IPS DF 4.7 (cell line): ENCODE measurements around the gene GCLM.
A peak's percentile ranks its signal among the peaks of the same experiment; 100 is the strongest.

Experiments used
- DNase-seq: peaks from one replicate; pipeline ENCODE4 v3.0.0-alpha.2; 2013; ENCODE audit warnings: low spot score; ENCODE audit errors: extremely low read depth

The GCLM gene

GRCh38 chr1:93846992-93847810, 62.0 kb downstream of the GCLM start:
- DNase-seq: peak; percentile 46

GRCh38 chr1:93846206-93846991, 62.8 kb downstream of the GCLM start:
- peak; percentile 25 for DNase-seq

- no peak for DNase-seq
Measured at GRCh38 chr1:93845538-93846205, 63.6 kb downstream of the GCLM start.

- peak; percentile 51 for DNase-seq
Measured at GRCh38 chr1:93844262-93845045, 64.8 kb downstream of the GCLM start.

- DNase-seq: no peak
Measured at GRCh38 chr1:93842750-93843500, 66.3 kb downstream of the GCLM start.

GRCh38 chr1:93841771-93842170, 67.5 kb downstream of the GCLM start:
- DNase-seq: no peak

- no peak for DNase-seq
Measured at GRCh38 chr1:93840956-93841482, 68.2 kb downstream of the GCLM start.

GRCh38 chr1:93839753-93840152, 69.5 kb downstream of the GCLM start:
- no peak for DNase-seq

GRCh38 chr1:93839307-93839706, 69.9 kb downstream of the GCLM start:
- no peak for DNase-seq

- no peak for DNase-seq
Measured at GRCh38 chr1:93837961-93838360, 71.3 kb downstream of the GCLM start.
